IMR-90 (cell line): ENCODE data around the gene DCLRE1B. TPM values are rescaled to one million over a fixed set of nuclear protein-coding genes. Genes with fewer than 3 reads are reported as not detected.

Experiments used
- ATAC-seq: fragments of 200-7000 bp; cut with Tn5 transposase; 2 replicates; pipeline ENCODE4 v1.9.1; 2020; ENCODE audit warnings: low read depth, mild to moderate bottlenecking, moderate library complexity
- BruUV-seq: library from RNA; stranded (reverse); fragments of 400-500 nt; replicated peaks from 2 replicates; lab custom pipeline; 2021; lab: Mats Ljungman, UMichigan
- CTCF ChIA-PET: fragments of 300-600 bp; formaldehyde crosslinking; extraction: SDS; loops from one replicate; lab custom pipeline; 2021; ENCODE audit warnings: antibody characterized with exemption; lab: Yijun Ruan, JAX
- POLR2A ChIA-PET: fragments of 300-600 bp; sonication (Branson Sonifier 250); formaldehyde crosslinking; loops from one replicate; lab custom pipeline; 2022; ENCODE audit warnings: antibody characterized with exemption; ENCODE audit not compliant: unreplicated experiment; lab: Charles Lee
- DNase-seq: peaks from one replicate; pipeline ENCODE4 v3.0.0; 2013
- H2AFZ ChIP-seq: replicated peaks from 2 replicates; pipeline ENCODE3; 2013; ENCODE audit warnings: low read length, mild to moderate bottlenecking; ENCODE audit not compliant: poor library complexity
- H2AK5ac ChIP-seq: 2 replicates; pipeline ENCODE4 v1.6.1; 2013; ENCODE audit warnings: low read depth, low read length, inconsistent platforms
- H2AK9ac ChIP-seq: replicated peaks from 2 replicates; pipeline ENCODE3; 2013; ENCODE audit warnings: mild to moderate bottlenecking, low read depth, low read length, moderate library complexity; ENCODE audit not compliant: poor library complexity
- H2BK120ac ChIP-seq: 2 replicates; pipeline ENCODE4 v1.6.1; 2013; ENCODE audit warnings: low read depth, low read length, inconsistent platforms
- H2BK15ac ChIP-seq: 3 replicates; pipeline ENCODE4 v1.6.1; 2013; ENCODE audit warnings: low read depth, low read length, inconsistent platforms
- H2BK20ac ChIP-seq: 2 replicates; pipeline ENCODE4 v1.6.1; 2013; ENCODE audit warnings: low read depth, mild to moderate bottlenecking, inconsistent platforms, low read length, moderate library complexity
- H2BK5ac ChIP-seq: 2 replicates; pipeline ENCODE4 v1.6.1; 2013; ENCODE audit warnings: mild to moderate bottlenecking, low read depth, low read length, inconsistent platforms; ENCODE audit not compliant: poor library complexity, severe bottlenecking
- H3K14ac ChIP-seq: replicated peaks from 2 replicates; pipeline ENCODE4 v1.6.1; 2013; ENCODE audit warnings: low read depth, low read length, inconsistent platforms
- H3K18ac ChIP-seq: 2 replicates; pipeline ENCODE4 v1.6.1; 2013; ENCODE audit warnings: low read depth, low read length, control low read depth
- H3K23ac ChIP-seq: 2 replicates; pipeline ENCODE4 v1.6.1; 2013; ENCODE audit warnings: low read depth, low read length, inconsistent platforms
- H3K27ac ChIP-seq: 2 replicates; pipeline ENCODE4 v1.5.1; 2013; ENCODE audit warnings: mild to moderate bottlenecking, control low read depth, low read length; ENCODE audit not compliant: insufficient read depth
- H3K27me3 ChIP-seq: 2 replicates; pipeline ENCODE4 v1.6.1; 2013; ENCODE audit warnings: low read length; ENCODE audit not compliant: control insufficient read depth, insufficient read depth
- H3K36me3 ChIP-seq: 2 replicates; pipeline ENCODE4 v1.6.1; 2013; ENCODE audit warnings: low read length, mixed read lengths; ENCODE audit not compliant: control insufficient read depth, insufficient read depth
- H3K4ac ChIP-seq: 2 replicates; pipeline ENCODE4 v1.6.1; 2013; ENCODE audit warnings: low read depth, low read length, inconsistent platforms
- H3K4me1 ChIP-seq: 2 replicates; pipeline ENCODE4 v1.6.1; 2013; ENCODE audit warnings: low read length, mixed read lengths; ENCODE audit not compliant: control insufficient read depth, insufficient read depth
- H3K4me2 ChIP-seq: 2 replicates; pipeline ENCODE4 v1.6.1; 2013; ENCODE audit warnings: low read depth, mild to moderate bottlenecking, control low read depth, low read length, moderate library complexity
- H3K4me3 ChIP-seq: 2 replicates; pipeline ENCODE4 v1.5.1; 2013; ENCODE audit warnings: low read depth, mild to moderate bottlenecking, control low read depth, low read length, moderate library complexity; ENCODE audit not compliant: insufficient read depth
- H3K56ac ChIP-seq: 2 replicates; pipeline ENCODE4 v1.6.1; 2013; ENCODE audit warnings: low read length, inconsistent platforms; ENCODE audit not compliant: insufficient read depth; ENCODE audit errors: extremely low read depth
- H3K79me1 ChIP-seq, 2 experiments: 2 replicates each; pipeline ENCODE4 v1.6.1; 2013; ENCODE audit warnings: low read length in 2 of 2, inconsistent platforms in 1 of 2, low read depth in 1 of 2
- H3K9ac ChIP-seq: 2 replicates; pipeline ENCODE4 v1.6.1; 2013; ENCODE audit warnings: low read depth, low read length, control low read depth
- H3K9me1 ChIP-seq: 2 replicates; pipeline ENCODE4 v1.6.1; 2013; ENCODE audit warnings: low read length, inconsistent platforms; ENCODE audit not compliant: insufficient read depth
- H3K9me3 ChIP-seq: 2 replicates; pipeline ENCODE4 v1.6.1; 2013; ENCODE audit warnings: low read length; ENCODE audit not compliant: control insufficient read depth, insufficient read depth
- H4K20me1 ChIP-seq: 2 replicates; pipeline ENCODE4 v1.6.1; 2013; ENCODE audit warnings: low read length, inconsistent platforms; ENCODE audit not compliant: insufficient read depth
- H4K5ac ChIP-seq: 2 replicates; pipeline ENCODE4 v1.6.1; 2013; ENCODE audit warnings: mild to moderate bottlenecking, low read depth, low read length, control low read depth
- H4K8ac ChIP-seq, 2 experiments: 2 replicates each; pipeline ENCODE4 v1.6.1; 2013; ENCODE audit warnings: low read depth in 2 of 2, low read length in 2 of 2, control low read depth in 1 of 2, inconsistent platforms in 1 of 2
- H4K91ac ChIP-seq: 2 replicates; pipeline ENCODE4 v1.6.1; 2013; ENCODE audit warnings: low read depth, low read length, inconsistent platforms; ENCODE audit not compliant: insufficient read depth
- CEBPB ChIP-seq: IDR thresholded peaks from 2 replicates; pipeline ENCODE4 v1.6.1; 2012; ENCODE audit warnings: low read depth, low read length, improper control_type of control experiment
- CHD1 ChIP-seq: IDR thresholded peaks from 2 replicates; pipeline ENCODE4 v1.6.1; 2012; ENCODE audit warnings: low read depth, low read length, improper control_type of control experiment
- CTCF ChIP-seq: conservative IDR thresholded peaks from 2 replicates; pipeline ENCODE4 v1.5.1; 2012; ENCODE audit warnings: mild to moderate bottlenecking, low read depth, low read length, improper control_type of control experiment
- ELK1 ChIP-seq: fragments of 150-350 bp; IDR thresholded peaks from 2 replicates; pipeline ENCODE4 v1.6.1; 2016; ENCODE audit warnings: low read depth, mild to moderate bottlenecking, low read length, moderate library complexity, borderline replicate concordance
- FOS ChIP-seq: fragments of 150-350 bp; IDR thresholded peaks from 2 replicates; pipeline ENCODE4 v1.6.1; 2016; ENCODE audit warnings: low read depth, low read length
- MAZ ChIP-seq: IDR thresholded peaks from 2 replicates; pipeline ENCODE4 v1.6.1; 2012; ENCODE audit warnings: low read depth, mild to moderate bottlenecking, low read length, improper control_type of control experiment, moderate library complexity, borderline replicate concordance
- MXI1 ChIP-seq: IDR thresholded peaks from 2 replicates; pipeline ENCODE4 v1.6.1; 2012; ENCODE audit warnings: low read depth, mild to moderate bottlenecking, low read length, moderate library complexity, borderline replicate concordance
- NFE2L2 ChIP-seq: fragments of 150-350 bp; IDR thresholded peaks from 2 replicates; pipeline ENCODE4 v1.6.1; 2016; ENCODE audit warnings: low read depth, mild to moderate bottlenecking, low read length
- POLR2A ChIP-seq: IDR thresholded peaks from 2 replicates; pipeline ENCODE4 v1.6.1; 2012; ENCODE audit warnings: mild to moderate bottlenecking, low read depth, low read length
- RCOR1 ChIP-seq: IDR thresholded peaks from 2 replicates; pipeline ENCODE4 v1.6.1; 2012; ENCODE audit warnings: mild to moderate bottlenecking, low read length, improper control_type of control experiment; ENCODE audit not compliant: insufficient replicate concordance
- RFX5 ChIP-seq: IDR thresholded peaks from 2 replicates; pipeline ENCODE4 v1.8.0; 2012; ENCODE audit warnings: low read depth, mild to moderate bottlenecking, low read length, moderate library complexity
- WGBS, 2 experiments: methylation state at CpG; one replicate each; pipeline versions ENCODE4 v1.1.5 to v1.1.7; 2013; ENCODE audit warnings: missing lambda C conversion rate in 2 of 2; ENCODE audit not compliant: insufficient read length in 1 of 2; ENCODE audit errors: extremely low coverage in 2 of 2; 5-methylcytosine and 5-hydroxymethylcytosine counted together
- dilution Hi-C: fragments of 300-500 bp; cut with HindIII; formaldehyde crosslinking; loops from one replicate; pipeline ENCODE4 v1.14.3; 2018; ENCODE audit warnings: low sequenced_read_pairs; ENCODE audit not compliant: unreplicated experiment
- in situ Hi-C: fragments of 300-500 bp; cut with MboI; formaldehyde crosslinking; loops from 3 replicates; pipeline ENCODE4 v1.14.3; 2019; ENCODE audit warnings: low sequenced_read_pairs, inconsistent platforms, mixed read lengths
- intact Hi-C: fragments of 100-400 bp; cut with micrococcal nuclease; formaldehyde crosslinking; loops from 2 replicates; pipeline ENCODE4 v1.10.0; 2022
- polyA plus RNA-seq, 3 experiments: library from polyadenylated mRNA; depleted of rRNA; stranded (reverse); fragments of >200 nt; gene quantifications; 2 replicates each; pipeline ENCODE4 v1.2.3, GENCODE V29; 2012; ENCODE audit warnings: low replicate concordance in 1 of 3
- total RNA-seq: library from RNA; depleted of rRNA; stranded (reverse); fragments of >200 nt; gene quantifications from 2 replicates; pipeline ENCODE4 v1.2.3, GENCODE V29; 2012

The DCLRE1B gene
- total and polyA plus RNA-seq, 2 of the 4 experiments (the other 2 are of a cell fraction), result 4.9 to 6.1 TPM

GRCh38 chr1:113876176-113876575 lies 28.9 kb upstream of the DCLRE1B start:
- no peak overlapping the region for H2BK120ac ChIP-seq
- H3K9me3 ChIP-seq, result no peaks in the 10 kb centered on the region
- no peak overlapping the region for H2BK20ac ChIP-seq
- 86% methylated on average over 1 of the region's 5 CpGs; no CpG with 5 or more reads in 1 of the 2 experiments for WGBS, 2 experiments
- CTCF ChIA-PET, result interaction anchor here (0.7 kb wide), 1 partner anchor 178 kb away, joined by 6 read pairs; no protein-coding TSS in a partner anchor
- H4K20me1 ChIP-seq, result no peaks in the 10 kb centered on the region
- H4K8ac ChIP-seq, result no peak overlapping the region
- no peak overlapping the region for H3K4me3 ChIP-seq
- H2AK5ac ChIP-seq, result no peak overlapping the region
- no peak overlapping the region for H3K4ac ChIP-seq
- H3K27me3 ChIP-seq, result no peaks in the 10 kb centered on the region
- H2AK9ac ChIP-seq, result no peak overlapping the region
- H2AFZ ChIP-seq, result no peak overlapping the region
- H3K27ac ChIP-seq, result no peak overlapping the region
- DNase-seq (no peak), ATAC-seq (no peak)
- 0 out of 2 replicates have a peak, but pooled peaks cover 2% of the 10 kb centered on the region for H3K4me1 ChIP-seq
- in situ Hi-C loops, result no loop called here
- no peak overlapping the region for H3K23ac ChIP-seq
- no peak overlapping the region for H3K18ac ChIP-seq
- no peak overlapping the region for H4K91ac ChIP-seq
- no peak overlapping the region for H3K14ac ChIP-seq
- POLR2A ChIA-PET, result no interaction called here
- H3K36me3 ChIP-seq, result no peaks in the 10 kb centered on the region
- H2BK5ac ChIP-seq, result no peak overlapping the region
- no peaks in the 10 kb centered on the region for H3K79me1 ChIP-seq
- peaks cover 3% of the 10 kb centered on the region; the same call in 1 of the 2 replicates for H3K9me1 ChIP-seq
- H4K5ac ChIP-seq, result no peak overlapping the region
- no peak overlapping the region for H3K56ac ChIP-seq
- no peak overlapping the region for H2BK15ac ChIP-seq
- TF ChIP-seq FOS, result no peak
- no peak for TF ChIP-seq MAZ
- no peak for TF ChIP-seq ELK1
- TF ChIP-seq RCOR1, result no peak
- no peak for TF ChIP-seq POLR2A
- TF ChIP-seq CHD1, result no peak
- no peak for TF ChIP-seq RFX5
- TF ChIP-seq CTCF, result no peak
- no peak for TF ChIP-seq MXI1
- TF ChIP-seq CEBPB, result no peak
- TF ChIP-seq NFE2L2, result no peak
- no peak overlapping the region for H3K9ac ChIP-seq
- BruUV-seq, result no TSS peak
- intact Hi-C loops, result no loop called here
- H3K4me2 ChIP-seq, result no peak overlapping the region
- dilution Hi-C loops, result no loop called here
